SK-N-SH treated with all-trans-retinoic acid at 6 μM for 48 hours (cell line): Measurements from ENCODE around the gene ILF3.

Experiments
- ATAC-seq: fragments of 200-7000 bp; cut with Tn5 transposase; 3 replicates; pipeline ENCODE4 v1.9.1; 2020; ENCODE audit warnings: mild to moderate bottlenecking, moderate library complexity
- ARNTL ChIP-seq: fragments of 450-650 bp; formaldehyde crosslinking; IDR thresholded peaks from 2 replicates; pipeline ENCODE4 v1.5.0; 2020; ENCODE audit warnings: low read depth, mild to moderate bottlenecking, moderate library complexity, borderline replicate concordance
- BACH2 ChIP-seq: fragments of 250-450 bp; sonication (Bioruptor Pico); IDR thresholded peaks from 2 replicates; pipeline ENCODE4 v1.9.0; 2021; ENCODE audit warnings: mild to moderate bottlenecking, borderline replicate concordance
- CREB5 ChIP-seq: fragments of 250-450 bp; sonication (Bioruptor Pico); IDR thresholded peaks from 2 replicates; pipeline ENCODE4 v1.5.1; 2020; ENCODE audit warnings: low read depth, mild to moderate bottlenecking, moderate library complexity
- CSDC2 ChIP-seq: fragments of 250-450 bp; sonication (Bioruptor Pico); IDR thresholded peaks from 2 replicates; pipeline ENCODE4 v1.5.0; 2020; ENCODE audit warnings: mild to moderate bottlenecking, moderate library complexity
- CSRNP3 ChIP-seq: fragments of 250-450 bp; sonication (Bioruptor Pico); IDR thresholded peaks from 2 replicates; pipeline ENCODE4 v1.5.1; 2021; ENCODE audit warnings: mild to moderate bottlenecking, moderate library complexity
- ESRRG ChIP-seq: fragments of 250-450 bp; sonication (Bioruptor Pico); IDR thresholded peaks from 2 replicates; pipeline ENCODE4 v1.6.1; 2021; ENCODE audit warnings: mild to moderate bottlenecking
- GLIS3 ChIP-seq: fragments of 250-450 bp; sonication (Bioruptor Pico); IDR thresholded peaks from 2 replicates; pipeline ENCODE4 v1.5.0; 2020; ENCODE audit warnings: mild to moderate bottlenecking, moderate library complexity
- ISL1 ChIP-seq: fragments of 250-450 bp; sonication (Bioruptor Pico); IDR thresholded peaks from 2 replicates; pipeline ENCODE4 v2.1.2; 2022; ENCODE audit warnings: mild to moderate bottlenecking, moderate library complexity
- PATZ1 ChIP-seq: fragments of 250-450 bp; sonication (Bioruptor Pico); IDR thresholded peaks from 2 replicates; pipeline ENCODE4 v1.8.0; 2020; ENCODE audit warnings: mild to moderate bottlenecking, moderate library complexity, borderline replicate concordance
- PPARA ChIP-seq: fragments of 250-450 bp; sonication (Bioruptor Pico); IDR thresholded peaks from 2 replicates; pipeline ENCODE4 v1.5.0; 2020; ENCODE audit warnings: mild to moderate bottlenecking, borderline replicate concordance
- TCF4 ChIP-seq: fragments of 250-450 bp; sonication (Bioruptor Pico); IDR thresholded peaks from 2 replicates; pipeline ENCODE4 v1.8.0; 2021; ENCODE audit warnings: mild to moderate bottlenecking, moderate library complexity, borderline replicate concordance
- TOX ChIP-seq: fragments of 250-450 bp; sonication (Bioruptor Pico); IDR thresholded peaks from 2 replicates; pipeline ENCODE4 v1.8.0; 2021; ENCODE audit warnings: mild to moderate bottlenecking, moderate library complexity, borderline replicate concordance
- ZC3H10 ChIP-seq: fragments of 250-450 bp; sonication (Bioruptor Pico); IDR thresholded peaks from 2 replicates; pipeline ENCODE4 v1.5.1; 2021; ENCODE audit warnings: mild to moderate bottlenecking, moderate library complexity
- ZFP3 ChIP-seq: fragments of 250-450 bp; sonication (Bioruptor Pico); IDR thresholded peaks from 2 replicates; pipeline ENCODE4 v1.5.0; 2020; ENCODE audit warnings: mild to moderate bottlenecking, moderate library complexity
- ZNF565 ChIP-seq: fragments of 450-650 bp; formaldehyde crosslinking; conservative IDR thresholded peaks from 2 replicates; pipeline ENCODE4 v1.5.0; 2020; ENCODE audit warnings: low read depth, mild to moderate bottlenecking, moderate library complexity
- ZNF70 ChIP-seq: fragments of 450-650 bp; formaldehyde crosslinking; IDR thresholded peaks from 2 replicates; pipeline ENCODE4 v1.5.0; 2020; ENCODE audit warnings: mild to moderate bottlenecking, moderate library complexity
- ZNF8 ChIP-seq: fragments of 450-650 bp; formaldehyde crosslinking; IDR thresholded peaks from 2 replicates; pipeline ENCODE4 v1.5.0; 2020; ENCODE audit warnings: mild to moderate bottlenecking, moderate library complexity
- TF ChIP-seq, protein P1 (sequence below): fragments of 250-450 bp; sonication (Bioruptor Pico); IDR thresholded peaks from 2 replicates; pipeline ENCODE4 v1.5.0; 2020; ENCODE audit warnings: mild to moderate bottlenecking, moderate library complexity

ILF3 gene

DNA sequence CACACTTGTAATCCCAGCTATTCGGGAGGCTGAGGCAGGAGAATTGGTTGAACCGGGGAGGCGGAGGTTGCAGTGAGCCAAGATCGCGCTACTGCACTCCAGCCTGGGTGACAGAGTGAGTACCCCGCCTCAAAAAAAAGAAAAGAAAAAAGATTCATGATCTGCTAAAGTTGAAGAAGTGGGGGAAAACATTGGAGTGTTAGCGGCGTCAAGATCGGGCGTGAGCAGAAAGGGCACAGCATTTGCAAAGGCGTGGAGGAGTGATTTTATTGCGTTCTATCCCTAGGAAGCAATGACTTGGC lies 62.9 kb downstream of the ILF3 start:
- ATAC-seq, result no peak
- TF ChIP-seq ISL1 (CRISPR knock-in tag), result no peak
- no peak for TF ChIP-seq TOX
- TF ChIP-seq ZC3H10 (CRISPR knock-in tag), result no peak
- TF ChIP-seq ZNF70 (CRISPR knock-in tag), result no peak
- no peak for TF ChIP-seq PPARA (CRISPR knock-in tag)
- no peak for TF ChIP-seq CSRNP3 (CRISPR knock-in tag)
- TF ChIP-seq TCF4 (CRISPR knock-in tag), result no peak
- no peak for TF ChIP-seq PATZ1 (CRISPR knock-in tag)

DNA sequence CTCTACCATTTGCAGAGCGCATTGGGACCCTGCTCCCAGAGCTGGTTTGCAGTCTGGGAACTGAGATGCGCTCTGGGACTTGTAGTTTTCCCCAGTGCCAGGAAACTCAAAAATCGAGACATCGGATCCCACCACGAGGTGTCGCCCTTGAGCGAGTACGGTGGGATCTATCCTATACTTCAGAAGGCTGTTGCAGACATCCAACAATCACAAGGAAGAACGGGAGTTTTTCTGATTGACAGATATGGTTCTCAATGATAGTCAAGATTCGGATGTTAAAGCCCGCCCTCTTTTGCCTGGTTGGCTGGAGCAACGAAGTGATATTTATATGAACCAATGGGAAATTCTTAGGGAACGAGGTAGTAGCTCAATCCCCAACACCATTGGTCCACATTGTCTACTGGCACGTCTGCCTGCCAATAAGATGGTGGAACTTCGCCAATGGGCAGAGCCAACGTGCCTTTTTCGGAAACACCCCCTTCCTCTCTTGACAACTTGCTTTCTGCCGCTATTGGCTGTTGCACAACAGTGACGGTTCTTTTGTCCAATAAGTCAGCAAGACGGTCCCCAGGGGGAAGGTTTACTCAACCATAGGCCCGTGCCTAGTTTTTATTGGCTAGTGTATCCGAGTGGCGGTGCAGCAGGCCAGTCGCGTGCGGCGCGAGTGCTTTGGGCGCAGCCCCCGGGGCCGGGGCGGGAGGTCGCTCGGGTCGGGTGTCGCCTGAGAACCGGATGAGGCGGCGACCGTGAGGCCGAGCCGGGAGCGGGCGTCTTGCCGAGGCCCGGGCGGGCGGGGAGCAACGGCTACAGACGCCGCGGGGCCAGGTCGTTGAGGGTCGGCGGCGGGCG lies 63.4 kb downstream of the ILF3 start, which contains the start of gene DNM2:
Gene DNM2 (plus strand): TSS at position 724 of the 849 bp plus-strand sequence. CDS start 164 bp downstream, outside the sequence.
- ATAC-seq, result peak; percentile 94
- TF ChIP-seq ESRRG (CRISPR knock-in tag), result no peak
- TF ChIP-seq BACH2 (CRISPR knock-in tag), result no peak

GRCh38 chr19:10718205-10719196 lies 64.4 kb downstream of the ILF3 start:
- ATAC-seq, result peak; percentile 24; the same call in 2 of the 3 replicates
- no peak for TF ChIP-seq CREB5 (CRISPR knock-in tag)
- TF ChIP-seq ESRRG (CRISPR knock-in tag), result no peak
- no peak for TF ChIP-seq ZFP3 (CRISPR knock-in tag)
- TF ChIP-seq ZNF8, result no peak
- TF ChIP-seq PPARA (CRISPR knock-in tag), result no peak
- no peak for TF ChIP-seq TOX
- no peak for TF ChIP-seq GLIS3 (CRISPR knock-in tag)
- TF ChIP-seq, protein P1, sequence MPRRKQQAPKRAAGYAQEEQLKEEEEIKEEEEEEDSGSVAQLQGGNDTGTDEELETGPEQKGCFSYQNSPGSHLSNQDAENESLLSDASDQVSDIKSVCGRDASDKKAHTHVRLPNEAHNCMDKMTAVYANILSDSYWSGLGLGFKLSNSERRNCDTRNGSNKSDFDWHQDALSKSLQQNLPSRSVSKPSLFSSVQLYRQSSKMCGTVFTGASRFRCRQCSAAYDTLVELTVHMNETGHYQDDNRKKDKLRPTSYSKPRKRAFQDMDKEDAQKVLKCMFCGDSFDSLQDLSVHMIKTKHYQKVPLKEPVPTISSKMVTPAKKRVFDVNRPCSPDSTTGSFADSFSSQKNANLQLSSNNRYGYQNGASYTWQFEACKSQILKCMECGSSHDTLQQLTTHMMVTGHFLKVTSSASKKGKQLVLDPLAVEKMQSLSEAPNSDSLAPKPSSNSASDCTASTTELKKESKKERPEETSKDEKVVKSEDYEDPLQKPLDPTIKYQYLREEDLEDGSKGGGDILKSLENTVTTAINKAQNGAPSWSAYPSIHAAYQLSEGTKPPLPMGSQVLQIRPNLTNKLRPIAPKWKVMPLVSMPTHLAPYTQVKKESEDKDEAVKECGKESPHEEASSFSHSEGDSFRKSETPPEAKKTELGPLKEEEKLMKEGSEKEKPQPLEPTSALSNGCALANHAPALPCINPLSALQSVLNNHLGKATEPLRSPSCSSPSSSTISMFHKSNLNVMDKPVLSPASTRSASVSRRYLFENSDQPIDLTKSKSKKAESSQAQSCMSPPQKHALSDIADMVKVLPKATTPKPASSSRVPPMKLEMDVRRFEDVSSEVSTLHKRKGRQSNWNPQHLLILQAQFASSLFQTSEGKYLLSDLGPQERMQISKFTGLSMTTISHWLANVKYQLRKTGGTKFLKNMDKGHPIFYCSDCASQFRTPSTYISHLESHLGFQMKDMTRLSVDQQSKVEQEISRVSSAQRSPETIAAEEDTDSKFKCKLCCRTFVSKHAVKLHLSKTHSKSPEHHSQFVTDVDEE (CRISPR knock-in tag), result no peak
- no peak for TF ChIP-seq TCF4 (CRISPR knock-in tag)
- no peak for TF ChIP-seq ZNF565
- no peak for TF ChIP-seq CSRNP3 (CRISPR knock-in tag)
- TF ChIP-seq ARNTL (CRISPR knock-in tag), result no peak
- TF ChIP-seq PATZ1 (CRISPR knock-in tag), result no peak
- no peak for TF ChIP-seq CSDC2 (CRISPR knock-in tag)
